Tibial artery (tissue), 4 donors: Measurements from ENCODE around the gene GIPR.

Experiments
- DNase-seq, 2 donors: peaks; one replicate each; pipeline ENCODE4 v3.0.0-alpha.2; 2019
- H3K27ac ChIP-seq, 2 donors: fragments of 200-600 bp; sonication (generic) in 1 of 2; 1 replicate in 1 of 2; 2 replicates in 1 of 2; pipeline ENCODE4 v1.5.1; 2018 to 2019; ENCODE audit warnings: mild to moderate bottlenecking in 1 of 2
- H3K27me3 ChIP-seq, 2 donors: fragments of 200-600 bp; sonication (generic) in 1 of 2; one replicate each; pipeline versions ENCODE4 v1.5.1 to v1.6.0; 2016 to 2019
- H3K36me3 ChIP-seq, 3 donors: fragments of 200-600 bp; sonication (generic) in 2 of 3; one replicate each; pipeline ENCODE4 v1.5.1; 2016 to 2019; ENCODE audit warnings: mild to moderate bottlenecking in 2 of 3
- H3K4me1 ChIP-seq, 4 donors: fragments of 200-600 bp; sonication (generic) in 2 of 4; 1 replicate in 3 of 4; 2 replicates in 1 of 4; pipeline ENCODE4 v1.5.1; 2016 to 2019
- H3K4me3 ChIP-seq, 2 donors: fragments of 200-600 bp; sonication (generic) in 1 of 2; 1 replicate in 1 of 2; 2 replicates in 1 of 2; pipeline ENCODE4 v1.5.1; 2018 to 2019; ENCODE audit warnings: mild to moderate bottlenecking in 2 of 2
- H3K9me3 ChIP-seq, 3 donors: fragments of 200-600 bp; sonication (generic) in 1 of 3; one replicate each; pipeline ENCODE4 v1.5.1; 2016 to 2019
- CTCF ChIP-seq, 2 experiments: fragments of 200-600 bp in 1 of 2; fragments of 450-650 bp in 1 of 2; IDR thresholded peaks; one replicate each; pipeline ENCODE4 v1.5.1; 2017 to 2019; ENCODE audit warnings: antibody characterized with exemption in 2 of 2, mild to moderate bottlenecking in 1 of 2, moderate library complexity in 1 of 2
- intact Hi-C: fragments of 100-400 bp; cut with DNase I; formaldehyde crosslinking; loops from one replicate; pipeline ENCODE4 v1.15.0; 2023; ENCODE audit warnings: low total_unique reads

Gene GIPR

GRCh38 chr19:45660636-45661035 is 7.4 kb upstream of the GIPR start:
- peaks cover 0 to 43% of the 10 kb centered on the region in 2 donors for H3K27me3 ChIP-seq
- no peaks in the 10 kb centered on the region for H3K9me3 ChIP-seq
- no peak for DNase-seq
- intact Hi-C loops: no loop called here
- H3K27ac ChIP-seq: no peak overlapping the region
- H3K4me1 ChIP-seq: no peaks in the 10 kb centered on the region
- no peak overlapping the region for H3K4me3 ChIP-seq
- no peak for TF ChIP-seq CTCF (IDR thresholded peaks at IDR 0.05)
- no peaks in the 10 kb centered on the region for H3K36me3 ChIP-seq

- DNase-seq: no peak
- intact Hi-C loops: no loop called here
- Histone ChIP-seq H3K4me1 (peaks cover 0 to 13% (median 11%) of the 10 kb centered on the region in 4 donors), H3K9me3 (no peaks in the 10 kb centered on the region), H3K4me3 (no peak overlapping the region), H3K27me3 (peaks cover 0 to 72% of the 10 kb centered on the region in 2 donors), H3K27ac (no peak overlapping the region), H3K36me3 (no peaks in the 10 kb centered on the region)
- TF ChIP-seq CTCF (IDR thresholded peaks at IDR 0.05): no peak
Measured at GRCh38 chr19:45663800-45664199, 4.2 kb upstream of the GIPR start.

- no peaks in the 10 kb centered on the region for H3K9me3 ChIP-seq
- no peaks in the 10 kb centered on the region for H3K36me3 ChIP-seq
- no peak overlapping the region for H3K27ac ChIP-seq
- TF ChIP-seq CTCF (IDR thresholded peaks at IDR 0.05): no peak
- no peak overlapping the region for H3K4me3 ChIP-seq
- DNase-seq: no peak
- peaks cover 3 to 74% of the 10 kb centered on the region in 2 donors for H3K27me3 ChIP-seq
- peaks cover 0 to 20% (median 18%) of the 10 kb centered on the region in 4 donors for H3K4me1 ChIP-seq
- intact Hi-C loops: no loop called here
Measured at GRCh38 chr19:45664575-45664974, 3.4 kb upstream of the GIPR start.

GRCh38 chr19:45668342-45668871 is 386 bp downstream of the GIPR start:
- H3K4me3 ChIP-seq: peak overlapping the region in 1 of 2 donors; percentile 20
- TF ChIP-seq CTCF (IDR thresholded peaks at IDR 0.05): no peak
- no peaks in the 10 kb centered on the region for H3K9me3 ChIP-seq
- H3K4me1 ChIP-seq: peaks cover 0 to 31% (median 24%) of the 10 kb centered on the region in 4 donors
- H3K27ac ChIP-seq: no peak overlapping the region
- DNase-seq: no peak
- no peaks in the 10 kb centered on the region for H3K36me3 ChIP-seq
- H3K27me3 ChIP-seq: peaks cover 8 to 89% of the 10 kb centered on the region in 2 donors
- intact Hi-C loops: no loop called here

- Histone ChIP-seq H3K4me3 (no peak overlapping the region), H3K4me1 (peaks cover 0 to 31% (median 24%) of the 10 kb centered on the region in 4 donors), H3K27me3 (peaks cover 8 to 91% of the 10 kb centered on the region in 2 donors), H3K27ac (no peak overlapping the region), H3K36me3 (no peaks in the 10 kb centered on the region), H3K9me3 (no peaks in the 10 kb centered on the region)
- TF ChIP-seq CTCF (IDR thresholded peaks at IDR 0.05): no peak
- no peak for DNase-seq
- intact Hi-C loops: no loop called here
Measured at GRCh38 chr19:45670670-45671453, 2.8 kb downstream of the GIPR start.
